ENCODE measurements around the gene NTM.
"Not testable (repeated sequence)": the region's sequence is repeated elsewhere in the genome, so short reads cannot be mapped to it uniquely, and the experiment has no call there.

The NTM gene

GRCh38 chr11:131422029-131422428 lies 51.6 kb downstream of the NTM start:
- DNase-seq (ENCODE audit: low read depth, low spot score): no peak

DNA sequence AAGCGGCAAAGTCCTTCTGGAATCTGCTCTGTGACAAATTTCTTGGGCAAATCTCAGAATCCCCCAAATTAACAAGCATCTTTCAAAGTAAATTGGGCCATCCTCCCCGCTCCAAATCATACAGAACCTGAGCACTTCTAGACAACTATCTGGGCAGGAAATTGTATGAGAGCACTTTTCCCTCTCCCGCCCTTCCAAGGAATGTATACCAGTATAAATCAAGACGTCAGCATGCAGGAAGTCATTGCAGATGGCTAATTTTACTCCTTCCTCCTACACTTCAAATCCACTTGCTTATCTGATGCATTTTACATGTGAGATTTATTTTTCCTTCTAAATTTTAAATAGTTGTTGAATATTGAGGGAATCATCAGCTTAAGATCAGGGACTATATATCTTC lies 52.1 kb downstream of the NTM start:
- no peak for DNase-seq (ENCODE audit: low read depth, low spot score)

- no peak for DNase-seq (ENCODE audit: low read depth, low spot score)
Measured at GRCh38 chr11:131423688-131424087, 53.3 kb downstream of the NTM start.

GRCh38 chr11:131424257-131424876 lies 54.0 kb downstream of the NTM start:
- not testable (repeated sequence) for DNase-seq (ENCODE audit: low read depth, low spot score)

DNA sequence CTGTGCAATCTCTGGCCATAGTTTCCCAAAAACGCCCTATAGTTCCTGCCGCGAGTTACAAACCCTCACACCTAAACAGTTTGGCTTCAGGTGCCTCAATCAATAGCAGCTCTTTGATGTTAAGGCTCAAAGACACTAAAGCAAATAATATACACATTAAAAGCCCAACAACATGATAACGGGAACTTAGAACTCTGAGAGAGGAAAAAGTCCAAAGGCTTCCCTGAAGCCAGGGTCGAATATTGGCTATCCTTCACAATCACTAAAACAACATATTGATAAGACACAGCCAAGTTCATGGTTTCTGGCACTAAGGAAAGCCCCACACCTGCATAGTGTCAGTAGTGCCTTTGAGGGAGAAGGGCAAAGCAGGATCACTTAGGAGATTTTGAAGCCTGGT lies 54.9 kb downstream of the NTM start:
- DNase-seq (ENCODE audit: low read depth, low spot score): no peak

GRCh38 chr11:131428853-131429252 lies 58.4 kb downstream of the NTM start:
- DNase-seq (ENCODE audit: low read depth, low spot score): no peak

- no peak for DNase-seq (ENCODE audit: low read depth, low spot score)
Measured at GRCh38 chr11:131430473-131431208, 60.2 kb downstream of the NTM start.

- no peak for DNase-seq (ENCODE audit: low read depth, low spot score)
Measured at GRCh38 chr11:131441051-131441810, 70.8 kb downstream of the NTM start.

GRCh38 chr11:131446590-131447275 lies 76.3 kb downstream of the NTM start:
- no peak for DNase-seq (ENCODE audit: low read depth, low spot score)

DNA sequence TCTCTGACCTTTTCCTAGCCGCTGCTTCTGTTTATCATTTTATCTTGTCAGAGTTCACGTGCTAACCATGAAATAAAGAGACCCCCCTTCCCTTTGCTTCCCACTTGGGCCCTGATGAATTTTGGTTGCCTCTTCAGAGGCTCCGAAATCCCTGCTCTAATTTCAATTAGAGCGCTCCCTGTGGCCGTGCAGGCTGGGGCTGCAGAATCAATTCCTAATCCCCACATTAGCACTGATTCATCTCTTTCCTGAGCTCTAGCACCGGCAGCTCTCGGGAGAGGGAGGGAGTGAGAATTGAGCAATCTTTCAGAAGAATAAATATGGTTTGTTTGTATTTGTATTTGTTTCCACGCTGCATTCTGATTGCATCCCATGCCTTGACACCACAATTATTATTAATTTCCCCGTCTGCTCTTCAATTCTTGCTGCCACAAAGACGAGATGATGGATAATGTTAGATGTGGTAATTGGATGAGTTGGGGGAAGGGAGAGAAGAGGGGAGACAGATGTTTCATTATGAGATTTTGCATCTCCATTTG lies 76.9 kb downstream of the NTM start:
- DNase-seq (ENCODE audit: low read depth, low spot score): no peak

DNA sequence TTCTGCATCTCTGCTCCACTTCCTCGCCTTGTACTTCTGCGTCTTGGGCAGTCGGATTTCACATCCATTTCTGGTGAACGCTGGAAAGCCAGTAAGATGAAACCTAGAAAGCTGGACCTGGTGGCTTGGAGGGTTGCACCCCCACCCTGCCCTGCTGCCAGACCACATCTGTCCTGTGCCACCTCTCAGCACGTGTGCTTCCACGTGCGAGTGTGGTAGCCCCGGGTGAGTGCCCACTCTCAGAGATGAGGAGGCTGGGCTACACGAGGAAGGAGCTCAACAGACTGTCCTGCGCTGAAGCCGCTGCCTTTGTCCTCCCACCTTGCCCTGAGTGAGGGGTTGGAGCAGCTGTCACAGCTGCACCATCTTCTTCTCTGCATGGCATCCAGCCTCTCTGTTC lies 77.5 kb downstream of the NTM start:
- no peak for DNase-seq (ENCODE audit: low read depth, low spot score)

GRCh38 chr11:131449036-131450019 lies 78.9 kb downstream of the NTM start:
- no peak for DNase-seq (ENCODE audit: low read depth, low spot score)

DNA sequence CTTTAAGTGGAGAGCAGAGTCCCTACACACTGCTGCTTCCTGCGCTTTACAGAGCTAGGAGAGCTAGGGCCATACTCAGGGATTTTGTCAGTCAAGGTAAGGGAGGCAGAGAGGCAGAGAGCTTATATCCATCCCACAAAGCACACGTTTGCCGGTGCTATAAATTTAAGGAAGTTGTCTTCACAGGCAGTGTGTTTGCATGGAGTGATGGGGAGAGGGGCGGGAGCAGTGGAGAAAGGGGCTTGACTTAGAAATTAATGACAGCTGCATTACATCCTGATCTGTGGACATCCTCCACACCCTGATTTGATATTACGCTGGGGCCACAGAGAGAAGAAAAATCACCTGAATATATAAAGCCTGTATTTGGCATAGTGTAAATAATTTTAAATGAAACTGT lies 84.1 kb downstream of the NTM start:
- DNase-seq (ENCODE audit: low read depth, low spot score): no peak

DNA sequence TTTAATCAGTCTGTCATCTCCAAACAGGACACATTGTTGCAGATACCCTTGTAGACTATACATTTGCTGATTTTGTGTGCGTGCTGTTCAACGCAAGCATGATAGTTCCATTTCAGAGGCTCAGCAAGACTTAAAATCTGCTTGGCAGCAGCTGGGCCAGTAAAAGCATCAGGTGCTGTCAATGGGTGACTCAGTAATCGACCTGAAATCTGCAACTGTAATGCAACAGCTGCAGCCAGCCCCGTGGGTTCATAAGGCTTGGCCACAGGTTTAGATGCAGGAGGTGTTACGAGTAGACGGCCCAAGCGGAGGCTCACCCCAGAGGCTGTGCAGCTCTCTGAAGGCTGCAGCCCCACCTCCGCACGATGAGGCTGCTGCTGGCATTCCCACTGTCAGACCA lies 84.6 kb downstream of the NTM start:
- DNase-seq (ENCODE audit: low read depth, low spot score): no peak

- DNase-seq (ENCODE audit: low read depth, low spot score): no peak
Measured at GRCh38 chr11:131455843-131456704, 85.7 kb downstream of the NTM start.

GRCh38 chr11:131457163-131457562 lies 86.7 kb downstream of the NTM start:
- no peak for DNase-seq (ENCODE audit: low read depth, low spot score)

DNA sequence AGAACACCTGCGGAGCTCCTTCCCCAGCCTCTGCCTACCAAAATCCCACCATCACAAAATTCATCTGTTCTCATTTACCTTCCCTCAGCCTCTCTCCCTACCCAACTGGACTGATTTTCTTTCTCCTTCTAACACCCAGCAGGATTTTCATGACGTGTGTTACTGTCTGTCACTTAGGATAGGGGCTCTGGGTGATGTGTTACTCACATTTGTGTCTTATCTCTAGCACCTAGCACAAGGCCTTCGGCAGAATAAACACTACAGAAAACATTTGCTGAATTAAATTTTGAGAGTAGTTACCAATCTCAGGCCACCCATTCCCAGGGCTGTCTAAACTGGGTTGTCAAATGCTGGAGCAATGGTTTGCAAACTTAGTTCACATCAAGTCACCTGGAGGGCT lies 88.0 kb downstream of the NTM start:
- no peak for DNase-seq (ENCODE audit: low read depth, low spot score)

- DNase-seq (ENCODE audit: low read depth, low spot score): no peak
Measured at GRCh38 chr11:131460931-131461330, 90.5 kb downstream of the NTM start.

- no peak for DNase-seq (ENCODE audit: low read depth, low spot score)
Measured at GRCh38 chr11:131462622-131463021, 92.2 kb downstream of the NTM start.

DNA sequence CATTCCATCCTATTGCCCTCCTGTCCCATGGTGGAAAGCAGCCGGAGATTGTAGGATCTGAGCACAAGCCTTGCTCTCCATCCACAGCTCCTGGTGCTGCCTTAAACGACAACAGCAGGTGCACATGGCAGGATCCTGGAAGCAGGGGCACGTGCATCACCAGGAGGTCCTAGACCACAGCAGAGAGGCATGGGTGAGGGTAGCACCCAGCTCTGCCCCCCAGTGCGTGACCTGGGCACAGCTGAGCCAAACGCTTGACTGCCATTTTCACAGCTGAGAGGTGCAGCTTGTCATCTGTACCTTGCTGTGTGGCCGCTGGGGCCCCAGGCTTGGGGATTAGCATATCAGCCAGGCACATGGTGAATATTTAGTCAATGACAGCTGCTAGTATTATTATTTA lies 92.7 kb downstream of the NTM start:
- DNase-seq (ENCODE audit: low read depth, low spot score): no peak

Measured in iPS DF 19.7 (cell line).